Activated CD8-positive, alpha-beta T cell treated with anti-CD3 and anti-CD28 coated beads for 36 hours (primary cell): Measurements from ENCODE around the gene ADGRA1. TPM values are rescaled to one million over a fixed set of nuclear protein-coding genes. Genes with fewer than 3 reads are reported as not detected.
A peak's percentile ranks its signal among the peaks of the same experiment; 100 is the strongest.

Experiments
- ATAC-seq: fragments of 200-7000 bp; cut with Tn5 transposase; one replicate; pipeline ENCODE4 v1.10.0; 2021; ENCODE audit warnings: mild to moderate bottlenecking, moderate library complexity
- CTCF ChIA-PET: fragments of 350-600 bp; sonication (Branson Sonifier 250); formaldehyde crosslinking; loops from one replicate; lab custom pipeline; 2021; ENCODE audit warnings: antibody characterized with exemption; lab: Charles Lee
- POLR2A ChIA-PET: fragments of 350-600 bp; sonication (Branson Sonifier 250); formaldehyde crosslinking; loops from one replicate; lab custom pipeline; 2021; ENCODE audit warnings: antibody characterized with exemption; lab: Charles Lee
- DNase-seq: peaks from one replicate; pipeline ENCODE4 v3.0.0-alpha.2; 2020
- H3K27ac Mint-ChIP-seq: one replicate; pipeline ENCODE4 v1.8.0; 2021; ENCODE audit warnings: mild to moderate bottlenecking, mixed read lengths
- H3K27me3 Mint-ChIP-seq: one replicate; pipeline ENCODE4 v1.8.0; 2021; ENCODE audit warnings: mixed read lengths
- H3K36me3 Mint-ChIP-seq: one replicate; pipeline ENCODE4 v1.8.0; 2021; ENCODE audit warnings: low read depth, mixed read lengths
- H3K4me1 Mint-ChIP-seq: one replicate; pipeline ENCODE4 v1.8.0; 2021; ENCODE audit warnings: low read depth, mixed read lengths
- H3K4me3 Mint-ChIP-seq: one replicate; pipeline ENCODE4 v1.8.0; 2021; ENCODE audit warnings: mild to moderate bottlenecking, moderate library complexity, mixed read lengths
- H3K9me3 Mint-ChIP-seq: one replicate; pipeline ENCODE4 v1.8.0; 2021; ENCODE audit warnings: mixed read lengths
- intact Hi-C: fragments of 100-400 bp; cut with micrococcal nuclease; formaldehyde crosslinking; loops from one replicate; pipeline ENCODE4 v1.10.0; 2022
- total RNA-seq, 2 experiments: library from RNA; stranded (reverse); gene quantifications; one replicate each; pipeline ENCODE4 v1.2.3, GENCODE V29; 2021
- TF ChIP-seq, protein P1 (sequence below): fragments of 200-600 bp; IDR thresholded peaks from one replicate; pipeline ENCODE4 v1.8.0; 2022; ENCODE audit warnings: antibody characterized with exemption, mild to moderate bottlenecking

ADGRA1 gene
- total RNA-seq, 2 experiments from 2014 or later, result not detected

DNA sequence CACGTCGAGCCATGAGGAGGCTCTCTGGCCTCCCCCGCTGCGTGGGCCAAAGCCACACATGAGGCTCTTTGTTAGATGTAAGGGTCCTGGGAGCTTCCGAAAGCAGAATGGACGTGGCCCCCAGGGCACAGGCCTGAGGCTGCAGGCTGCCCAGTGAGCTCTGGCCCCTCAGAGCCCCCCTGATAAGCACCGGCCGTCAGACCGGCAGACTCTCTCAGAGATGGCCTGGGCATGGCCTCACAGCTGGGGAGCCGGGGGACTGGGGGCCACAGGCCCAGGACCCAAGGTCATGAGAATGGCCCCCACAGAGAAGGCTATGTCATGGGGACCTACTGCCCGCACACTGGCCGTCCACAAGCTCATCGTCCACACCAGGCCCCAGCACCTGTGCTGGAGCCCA lies 31.7 kb upstream of the ADGRA1 start:
- no peaks in the 10 kb centered on the region for H3K36me3 Mint-ChIP-seq
- TF ChIP-seq, protein P1, sequence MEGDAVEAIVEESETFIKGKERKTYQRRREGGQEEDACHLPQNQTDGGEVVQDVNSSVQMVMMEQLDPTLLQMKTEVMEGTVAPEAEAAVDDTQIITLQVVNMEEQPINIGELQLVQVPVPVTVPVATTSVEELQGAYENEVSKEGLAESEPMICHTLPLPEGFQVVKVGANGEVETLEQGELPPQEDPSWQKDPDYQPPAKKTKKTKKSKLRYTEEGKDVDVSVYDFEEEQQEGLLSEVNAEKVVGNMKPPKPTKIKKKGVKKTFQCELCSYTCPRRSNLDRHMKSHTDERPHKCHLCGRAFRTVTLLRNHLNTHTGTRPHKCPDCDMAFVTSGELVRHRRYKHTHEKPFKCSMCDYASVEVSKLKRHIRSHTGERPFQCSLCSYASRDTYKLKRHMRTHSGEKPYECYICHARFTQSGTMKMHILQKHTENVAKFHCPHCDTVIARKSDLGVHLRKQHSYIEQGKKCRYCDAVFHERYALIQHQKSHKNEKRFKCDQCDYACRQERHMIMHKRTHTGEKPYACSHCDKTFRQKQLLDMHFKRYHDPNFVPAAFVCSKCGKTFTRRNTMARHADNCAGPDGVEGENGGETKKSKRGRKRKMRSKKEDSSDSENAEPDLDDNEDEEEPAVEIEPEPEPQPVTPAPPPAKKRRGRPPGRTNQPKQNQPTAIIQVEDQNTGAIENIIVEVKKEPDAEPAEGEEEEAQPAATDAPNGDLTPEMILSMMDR, result no peak
- peaks cover 3% of the 10 kb centered on the region for H3K27me3 Mint-ChIP-seq
- DNase-seq (no peak), ATAC-seq (no peak)
- no peaks in the 10 kb centered on the region for H3K9me3 Mint-ChIP-seq
- CTCF ChIA-PET, result no interaction called here
- no peak overlapping the region for H3K27ac Mint-ChIP-seq
- H3K4me3 Mint-ChIP-seq, result no peak overlapping the region
- intact Hi-C loops, result no loop called here
- POLR2A ChIA-PET, result no interaction called here
- H3K4me1 Mint-ChIP-seq, result peaks cover 11% of the 10 kb centered on the region

DNA sequence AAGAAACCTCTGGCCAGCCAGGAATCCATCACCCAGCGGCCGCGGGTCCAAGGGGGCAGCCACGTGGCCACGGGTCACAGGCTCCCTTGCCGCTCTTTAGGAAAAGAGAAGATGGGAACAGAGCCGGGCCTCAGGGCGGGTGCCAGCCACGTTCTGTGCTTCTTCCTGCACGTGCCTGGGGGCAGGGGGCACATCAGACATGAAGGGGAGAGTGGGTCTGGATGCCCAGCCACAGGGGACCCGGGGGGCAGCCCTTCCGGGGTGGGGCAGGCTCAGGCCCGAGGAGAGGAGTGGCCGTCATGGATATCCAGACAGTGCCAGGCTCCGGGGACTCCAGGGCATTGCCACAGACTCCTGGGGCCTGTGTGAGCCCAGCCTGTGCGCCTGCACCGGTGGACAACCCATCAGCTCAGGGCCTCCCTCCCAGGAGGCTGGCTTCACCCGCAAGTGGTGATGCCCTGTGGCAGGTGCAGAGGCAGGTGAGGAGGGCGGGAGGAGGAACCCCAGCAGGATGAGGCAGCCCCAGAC lies 31.0 kb upstream of the ADGRA1 start:
- peaks cover 11% of the 10 kb centered on the region for H3K4me1 Mint-ChIP-seq
- H3K36me3 Mint-ChIP-seq, result no peaks in the 10 kb centered on the region
- intact Hi-C loops, result no loop called here
- DNase-seq (no peak), ATAC-seq (no peak)
- peaks cover 3% of the 10 kb centered on the region for H3K27me3 Mint-ChIP-seq
- no peak overlapping the region for H3K4me3 Mint-ChIP-seq
- TF ChIP-seq, protein P1, result no peak
- H3K9me3 Mint-ChIP-seq, result no peaks in the 10 kb centered on the region
- no peak overlapping the region for H3K27ac Mint-ChIP-seq
- POLR2A ChIA-PET, result no interaction called here
- CTCF ChIA-PET, result no interaction called here

DNA sequence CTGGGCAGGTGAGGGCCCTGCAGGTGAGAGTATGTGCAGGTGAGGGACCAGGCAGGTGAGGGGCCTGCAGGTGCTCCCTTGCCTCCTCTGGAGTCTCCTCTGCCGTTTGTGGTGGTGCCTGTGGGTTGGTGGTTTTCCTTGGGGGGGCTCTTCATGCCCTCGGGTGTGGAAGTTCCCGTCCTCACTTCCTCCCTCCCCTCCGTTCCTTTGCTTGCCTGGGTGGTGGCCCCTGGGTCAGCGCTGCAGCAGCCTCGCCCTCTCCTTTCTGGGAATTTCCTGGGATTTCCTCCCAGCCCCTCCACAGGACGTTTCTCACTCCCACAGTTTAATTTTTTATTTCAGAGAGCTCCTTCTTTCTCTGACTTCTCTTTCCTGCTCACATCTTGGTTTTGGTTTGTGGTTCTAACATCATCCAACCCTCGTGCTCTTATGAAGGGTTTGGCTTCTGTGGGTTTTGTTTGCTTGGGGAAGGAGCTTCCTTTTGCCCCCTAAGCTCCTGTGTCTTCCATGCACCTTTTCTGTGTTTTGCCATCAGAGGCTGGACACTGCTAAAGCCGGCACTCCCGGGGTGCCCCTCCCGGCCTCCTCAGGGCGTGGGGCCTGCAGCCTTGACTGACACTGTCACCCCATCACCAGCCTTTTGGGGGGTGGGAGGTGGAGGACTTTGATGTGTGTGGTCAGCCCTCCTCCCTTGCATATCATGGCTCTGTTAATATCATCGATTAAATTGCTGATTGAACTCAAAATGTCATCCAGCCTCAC lies 29.2 kb upstream of the ADGRA1 start:
- POLR2A ChIA-PET, result no interaction called here
- CTCF ChIA-PET, result no interaction called here
- Mint-ChIP-seq H3K9me3 (no peaks in the 10 kb centered on the region), H3K4me1 (peaks cover 11% of the 10 kb centered on the region), H3K27me3 (peaks cover 3% of the 10 kb centered on the region), H3K4me3 (no peak overlapping the region), H3K36me3 (no peaks in the 10 kb centered on the region), H3K27ac (no peak overlapping the region)
- ATAC-seq, result no peak
- DNase-seq, result peak; percentile 21
- TF ChIP-seq, protein P1, result no peak
- intact Hi-C loops, result no loop called here

DNA sequence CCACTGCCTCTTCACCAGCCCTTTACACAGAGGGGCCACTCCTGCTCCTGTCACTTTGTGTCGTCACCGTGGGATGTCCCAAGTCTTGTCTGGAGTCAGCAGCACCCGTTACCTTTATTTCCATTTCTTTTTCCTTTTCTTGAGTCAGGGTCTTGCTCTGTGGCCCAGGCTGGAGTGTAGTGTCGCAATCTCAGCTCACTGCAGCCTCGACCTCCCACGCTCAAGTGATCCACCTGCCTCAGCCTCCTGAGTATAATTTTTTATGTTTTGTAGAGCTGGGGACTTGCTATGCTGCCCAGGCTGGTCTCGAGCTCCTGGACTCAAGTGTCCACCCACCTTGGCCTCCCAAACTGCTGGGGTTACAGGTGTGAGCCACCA lies 28.6 kb upstream of the ADGRA1 start:
- TF ChIP-seq, protein P1, result no peak
- Mint-ChIP-seq H3K4me1 (peaks cover 11% of the 10 kb centered on the region), H3K4me3 (no peak overlapping the region), H3K9me3 (no peaks in the 10 kb centered on the region), H3K27me3 (peaks cover 3% of the 10 kb centered on the region), H3K27ac (no peak overlapping the region), H3K36me3 (no peaks in the 10 kb centered on the region)
- POLR2A ChIA-PET, result no interaction called here
- ATAC-seq (no peak), DNase-seq (no peak)
- intact Hi-C loops, result no loop called here
- CTCF ChIA-PET, result no interaction called here

DNA sequence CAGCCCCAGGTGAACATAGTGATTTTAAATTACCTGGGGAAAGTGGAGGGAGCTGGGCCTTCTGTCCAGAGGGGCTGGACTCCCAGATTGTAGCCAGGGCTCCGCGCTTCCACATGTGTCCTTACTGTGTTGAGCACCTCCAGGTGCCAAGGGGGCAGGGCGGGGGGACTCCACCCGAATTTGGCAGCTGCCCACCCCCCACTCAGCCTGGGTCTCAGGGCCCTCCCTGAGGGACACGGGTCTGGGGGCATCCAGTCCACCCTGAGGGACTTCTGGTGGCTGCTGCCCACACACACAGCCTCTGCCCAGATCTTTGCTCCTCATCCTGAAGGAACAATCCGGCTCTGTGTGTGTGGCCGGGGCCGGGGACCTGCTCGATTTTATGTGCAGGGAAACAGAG lies 28.2 kb upstream of the ADGRA1 start:
- intact Hi-C loops, result no loop called here
- POLR2A ChIA-PET, result no interaction called here
- Mint-ChIP-seq H3K9me3 (no peaks in the 10 kb centered on the region), H3K27me3 (peaks cover 3% of the 10 kb centered on the region), H3K36me3 (no peaks in the 10 kb centered on the region), H3K4me3 (no peak overlapping the region), H3K4me1 (peaks cover 11% of the 10 kb centered on the region), H3K27ac (no peak overlapping the region)
- TF ChIP-seq, protein P1, result no peak
- CTCF ChIA-PET, result no interaction called here
- ATAC-seq (no peak), DNase-seq (no peak)
